ENCODE results near the gene CSNK1A1.

DNA sequence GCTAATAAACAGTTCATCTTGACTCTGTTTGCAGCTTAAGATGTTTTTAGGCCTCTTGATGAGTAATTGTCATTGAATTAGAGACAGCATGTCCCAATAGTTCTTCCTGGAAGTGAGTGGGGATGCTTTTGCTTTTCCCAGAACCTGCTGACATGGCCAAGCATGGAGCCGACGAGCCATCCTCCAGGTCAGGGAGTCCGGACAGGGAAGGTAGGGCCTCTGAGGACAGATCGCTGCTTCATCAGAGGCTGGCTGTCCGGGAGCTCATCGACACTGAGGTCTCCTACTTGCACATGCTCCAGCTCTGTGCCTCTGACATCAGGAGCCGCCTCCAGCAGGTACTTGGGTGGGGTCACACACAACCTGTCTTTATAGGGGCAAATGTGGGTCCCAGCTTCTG is 46.4 kb upstream of the CSNK1A1 start:
- TF ChIP-seq EP300 (IDR thresholded peaks at IDR 0.05; ENCODE audit: low read depth), result no peak
- TF ChIP-seq, protein P1, sequence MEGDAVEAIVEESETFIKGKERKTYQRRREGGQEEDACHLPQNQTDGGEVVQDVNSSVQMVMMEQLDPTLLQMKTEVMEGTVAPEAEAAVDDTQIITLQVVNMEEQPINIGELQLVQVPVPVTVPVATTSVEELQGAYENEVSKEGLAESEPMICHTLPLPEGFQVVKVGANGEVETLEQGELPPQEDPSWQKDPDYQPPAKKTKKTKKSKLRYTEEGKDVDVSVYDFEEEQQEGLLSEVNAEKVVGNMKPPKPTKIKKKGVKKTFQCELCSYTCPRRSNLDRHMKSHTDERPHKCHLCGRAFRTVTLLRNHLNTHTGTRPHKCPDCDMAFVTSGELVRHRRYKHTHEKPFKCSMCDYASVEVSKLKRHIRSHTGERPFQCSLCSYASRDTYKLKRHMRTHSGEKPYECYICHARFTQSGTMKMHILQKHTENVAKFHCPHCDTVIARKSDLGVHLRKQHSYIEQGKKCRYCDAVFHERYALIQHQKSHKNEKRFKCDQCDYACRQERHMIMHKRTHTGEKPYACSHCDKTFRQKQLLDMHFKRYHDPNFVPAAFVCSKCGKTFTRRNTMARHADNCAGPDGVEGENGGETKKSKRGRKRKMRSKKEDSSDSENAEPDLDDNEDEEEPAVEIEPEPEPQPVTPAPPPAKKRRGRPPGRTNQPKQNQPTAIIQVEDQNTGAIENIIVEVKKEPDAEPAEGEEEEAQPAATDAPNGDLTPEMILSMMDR (IDR thresholded peaks at IDR 0.05), result no peak
